Ascending aorta (tissue), 2 donors: ENCODE data around the gene SPATC1L. TPM values are rescaled to one million over a fixed set of nuclear protein-coding genes. Genes with fewer than 3 reads are reported as not detected.
"Not testable (repeated sequence)": the region's sequence is repeated elsewhere in the genome, so short reads cannot be mapped to it uniquely, and the experiment has no call there.

ENCODE experiments used
- DNase-seq, 2 donors: peaks; one replicate each; pipeline ENCODE4 v3.0.0-alpha.2; 2019; ENCODE audit warnings: low spot score in 2 of 2
- H3K27ac ChIP-seq, 2 donors: fragments of 200-600 bp; sonication (generic); one replicate each; pipeline ENCODE4 v1.5.1; 2016 to 2017; ENCODE audit warnings: mild to moderate bottlenecking in 1 of 2
- H3K27me3 ChIP-seq: fragments of 200-600 bp; sonication (generic); one replicate; pipeline ENCODE4 v1.5.1; 2017
- H3K36me3 ChIP-seq, 2 donors: fragments of 200-600 bp; sonication (generic); one replicate each; pipeline ENCODE4 v1.5.1; 2016
- H3K4me1 ChIP-seq, 2 donors: fragments of 200-600 bp; sonication (generic); one replicate each; pipeline ENCODE4 v1.5.1; 2016 to 2017; ENCODE audit warnings: mild to moderate bottlenecking in 1 of 2
- H3K4me3 ChIP-seq, 2 donors: fragments of 200-600 bp; sonication (generic); one replicate each; pipeline ENCODE4 v1.5.1; 2016 to 2017; ENCODE audit warnings: mild to moderate bottlenecking in 1 of 2
- H3K9me3 ChIP-seq, 2 donors: fragments of 200-600 bp; sonication (generic); one replicate each; pipeline ENCODE4 v1.5.1; 2016
- CTCF ChIP-seq, 3 experiments: fragments of 200-600 bp in 2 of 3; fragments of 450-650 bp in 1 of 3; sonication (generic) in 2 of 3; IDR thresholded peaks; one replicate each; pipeline ENCODE4 v1.5.1; 2016 to 2019; ENCODE audit warnings: antibody characterized with exemption in 3 of 3, mild to moderate bottlenecking in 1 of 3, moderate library complexity in 1 of 3
- intact Hi-C: fragments of 100-400 bp; cut with DNase I; formaldehyde crosslinking; loops from one replicate; pipeline ENCODE4 v1.15.1; 2023
- total RNA-seq: library from RNA; depleted of rRNA; stranded (reverse); fragments of >200 nt; gene quantifications from one replicate; pipeline ENCODE4 v1.1.0, GENCODE V29; 2016

SPATC1L gene
- total RNA-seq, 1 donor from 2014 or later = 37.4 TPM

GRCh38 chr21:46180778-46181391 is 3.4 kb downstream of the SPATC1L start:
- no peak overlapping the region for H3K27ac ChIP-seq
- H3K4me1 ChIP-seq = no peaks in the 10 kb centered on the region
- no peak for TF ChIP-seq CTCF (IDR thresholded peaks at IDR 0.05)
- H3K4me3 ChIP-seq = no peak overlapping the region
- no peak for DNase-seq
- H3K9me3 ChIP-seq = no peaks in the 10 kb centered on the region
- intact Hi-C loops = no loop called here
- no peaks in the 10 kb centered on the region for H3K36me3 ChIP-seq
- H3K27me3 ChIP-seq = no peaks in the 10 kb centered on the region

- H3K27ac ChIP-seq = no peak overlapping the region
- H3K36me3 ChIP-seq = no peaks in the 10 kb centered on the region
- no peaks in the 10 kb centered on the region for H3K27me3 ChIP-seq
- H3K9me3 ChIP-seq = no peaks in the 10 kb centered on the region
- no peaks in the 10 kb centered on the region for H3K4me1 ChIP-seq
- intact Hi-C loops = no loop called here
- no peak overlapping the region for H3K4me3 ChIP-seq
- no peak for TF ChIP-seq CTCF (IDR thresholded peaks at IDR 0.05)
- no peak for DNase-seq
These were observed 4.1 kb downstream of the SPATC1L start for GRCh38 chr21:46180079-46180722.

- no peak for TF ChIP-seq CTCF (IDR thresholded peaks at IDR 0.05)
- H3K4me3 ChIP-seq = no peak overlapping the region
- no peak overlapping the region for H3K27ac ChIP-seq
- intact Hi-C loops = no loop called here
- no peaks in the 10 kb centered on the region for H3K27me3 ChIP-seq
- no peak for DNase-seq
- no peaks in the 10 kb centered on the region for H3K36me3 ChIP-seq
- no peaks in the 10 kb centered on the region for H3K4me1 ChIP-seq
- H3K9me3 ChIP-seq = no peaks in the 10 kb centered on the region
These were observed 4.6 kb downstream of the SPATC1L start for GRCh38 chr21:46179708-46180078.

GRCh38 chr21:46178961-46179360 is 5.3 kb downstream of the SPATC1L start:
- intact Hi-C loops = no loop called here

GRCh38 chr21:46176443-46177129 is 7.7 kb downstream of the SPATC1L start:
- H3K27ac ChIP-seq, H3K4me3 ChIP-seq, H3K9me3 ChIP-seq, intact Hi-C loops, H3K4me1 ChIP-seq, H3K27me3 ChIP-seq, H3K36me3 ChIP-seq, DNase-seq: not testable (repeated sequence)

More at GRCh38 chr21:46178961-46179360, 5.3 kb downstream of the SPATC1L start:
- no peaks in the 10 kb centered on the region for H3K9me3 ChIP-seq
- H3K4me3 ChIP-seq = no peak overlapping the region
- no peak for DNase-seq
- H3K27me3 ChIP-seq = no peaks in the 10 kb centered on the region
- H3K27ac ChIP-seq = no peak overlapping the region
- TF ChIP-seq CTCF (IDR thresholded peaks at IDR 0.05) = no peak
- no peaks in the 10 kb centered on the region for H3K4me1 ChIP-seq
- no peaks in the 10 kb centered on the region for H3K36me3 ChIP-seq

GRCh38 chr21:46173573-46173972 is 10.7 kb downstream of the SPATC1L start:
- no peaks in the 10 kb centered on the region for H3K4me1 ChIP-seq
- H3K36me3 ChIP-seq = no peaks in the 10 kb centered on the region
- no peak for TF ChIP-seq CTCF (IDR thresholded peaks at IDR 0.05)
- H3K27me3 ChIP-seq = no peaks in the 10 kb centered on the region
- no peak overlapping the region for H3K27ac ChIP-seq
- no peak overlapping the region for H3K4me3 ChIP-seq
- H3K9me3 ChIP-seq = no peaks in the 10 kb centered on the region
- DNase-seq = peak in 1 of 2 donors; percentile 39
- intact Hi-C loops = no loop called here
